Panc1 (cell line): Measurements from ENCODE around the gene APOA1. TPM values are rescaled to one million over a fixed set of nuclear protein-coding genes. Genes with fewer than 3 reads are reported as not detected.

Experiments used
- ATAC-seq: fragments of 200-7000 bp; cut with Tn5 transposase; 2 replicates; pipeline ENCODE4 v1.9.1; 2020; ENCODE audit warnings: mild to moderate bottlenecking, moderate library complexity
- BruUV-seq: library from RNA; stranded (reverse); fragments of 400-500 nt; replicated peaks from 2 replicates; lab custom pipeline; 2021; lab: Mats Ljungman, UMichigan
- CTCF ChIA-PET: fragments of 300-600 bp; sonication (Branson Sonifier 250); formaldehyde crosslinking; loops from one replicate; lab custom pipeline; 2022; ENCODE audit warnings: antibody characterized with exemption; lab: Charles Lee
- POLR2A ChIA-PET: fragments of 300-600 bp; sonication (Branson Sonifier 250); formaldehyde crosslinking; loops from one replicate; lab custom pipeline; 2022; ENCODE audit warnings: antibody characterized with exemption; lab: Charles Lee
- DNase-seq: peaks from one replicate; pipeline ENCODE4 v3.0.0-alpha.2; 2010; ENCODE audit warnings: low read depth, low spot score
- H3K27ac ChIP-seq: 2 replicates; pipeline ENCODE4 v1.5.1; 2011; ENCODE audit warnings: mild to moderate bottlenecking, low read length, inconsistent platforms
- H3K27me3 ChIP-seq: fragments of 200-500 bp; sonication (Bioruptor generic); 2 replicates; pipeline ENCODE4 v1.6.0; 2014; ENCODE audit warnings: low read length, inconsistent platforms; ENCODE audit not compliant: control insufficient read depth, insufficient read depth
- H3K36me3 ChIP-seq: fragments of 200-500 bp; sonication (Bioruptor generic); 2 replicates; pipeline ENCODE4 v1.5.1; 2014; ENCODE audit warnings: inconsistent platforms, mild to moderate bottlenecking, low read length, moderate library complexity; ENCODE audit not compliant: control insufficient read depth, insufficient read depth
- H3K4me1 ChIP-seq: 2 replicates; pipeline ENCODE4 v1.5.1; 2011; ENCODE audit warnings: inconsistent platforms, mild to moderate bottlenecking, low read length, moderate library complexity; ENCODE audit not compliant: control insufficient read depth, insufficient read depth
- H3K4me3 ChIP-seq, 2 experiments: 2 replicates each; pipeline ENCODE4 v1.5.1; 2011 to 2012; ENCODE audit warnings: low read depth in 2 of 2, low read length in 2 of 2, mild to moderate bottlenecking in 2 of 2, inconsistent platforms in 1 of 2, moderate library complexity in 1 of 2
- H3K9me3 ChIP-seq: fragments of 200-500 bp; sonication (Bioruptor generic); 2 replicates; pipeline ENCODE4 v1.5.1; 2014; ENCODE audit warnings: low read depth, mild to moderate bottlenecking, inconsistent platforms, low read length, moderate library complexity; ENCODE audit not compliant: control insufficient read depth, insufficient read depth
- POLR2AphosphoS5 ChIP-seq: IDR thresholded peaks from 2 replicates; pipeline ENCODE4 v1.6.1; 2012; ENCODE audit warnings: mild to moderate bottlenecking, low read depth, low read length, moderate library complexity
- SIN3A ChIP-seq: IDR thresholded peaks from 2 replicates; pipeline ENCODE4 v1.6.1; 2012; ENCODE audit warnings: low read depth, mild to moderate bottlenecking, low read length, moderate library complexity, borderline replicate concordance; ENCODE audit not compliant: insufficient read depth
- TCF7L2 ChIP-seq: IDR thresholded peaks from 2 replicates; pipeline ENCODE4 v1.6.1; 2011; ENCODE audit warnings: mild to moderate bottlenecking, low read depth, low read length, inconsistent platforms
- in situ Hi-C: cut with HindIII; loops from 2 replicates; pipeline ENCODE4 v1.10.0; 2016; ENCODE audit warnings: low sequenced_read_pairs, low pct_unique_long_range_greater_than_20kb
- intact Hi-C: fragments of 100-400 bp; cut with micrococcal nuclease; formaldehyde crosslinking; loops from one replicate; pipeline ENCODE4 v1.10.0; 2022; ENCODE audit not compliant: unreplicated experiment
- total RNA-seq: library from RNA; stranded (reverse); gene quantifications from one replicate; pipeline ENCODE4 v1.2.1, GENCODE V29; 2021; ENCODE audit not compliant: unreplicated experiment
- TF ChIP-seq, protein P1 (sequence below): fragments of 450-650 bp; IDR thresholded peaks from 2 replicates; pipeline ENCODE4 v1.5.1; 2017; ENCODE audit warnings: mild to moderate bottlenecking
- TF ChIP-seq, protein P2 (sequence below), 2 experiments: IDR thresholded peaks; 2 replicates each; pipeline ENCODE4 v1.6.1; 2011 to 2012; ENCODE audit warnings: low read depth in 2 of 2, control low read depth in 1 of 2, low read length in 1 of 2, mild to moderate bottlenecking in 1 of 2, moderate library complexity in 1 of 2; ENCODE audit not compliant: insufficient read depth in 1 of 2

The APOA1 gene
- total RNA-seq, 1 experiment from 2014 or later = 1.7 TPM

DNA sequence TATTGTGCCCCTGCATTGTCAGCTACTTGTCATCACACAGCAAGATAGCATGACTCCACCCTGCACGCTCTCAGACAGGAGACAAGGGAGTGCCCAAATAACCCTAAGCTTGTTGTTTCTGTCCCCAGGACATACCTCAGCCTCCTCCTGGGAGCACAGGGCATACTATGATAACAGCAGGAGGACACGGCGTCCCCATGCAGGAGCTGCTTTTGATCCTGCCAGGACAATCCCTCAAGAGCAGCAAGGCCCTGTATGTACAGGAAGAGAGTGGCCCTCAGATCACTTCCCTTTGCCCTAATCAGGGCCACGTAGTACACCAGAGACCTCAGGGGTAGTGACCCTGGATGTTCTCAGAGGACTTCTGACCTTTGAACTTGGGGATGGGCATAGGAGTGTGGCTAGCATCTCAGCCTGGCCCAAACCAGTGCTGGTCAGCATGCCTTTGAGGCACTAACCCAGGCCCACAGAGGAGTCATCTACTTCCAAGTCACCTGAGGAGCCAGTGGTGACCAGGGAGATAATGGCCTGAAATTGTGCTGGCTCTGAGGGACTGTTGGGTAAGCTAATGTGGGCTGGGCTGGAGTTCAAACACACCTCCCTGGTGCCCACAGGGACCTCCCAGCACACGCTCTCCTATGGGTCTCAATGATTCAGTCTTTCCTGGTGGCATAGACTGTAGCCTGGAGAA, 23.5 kb downstream of the APOA1 start:
- TF ChIP-seq, protein P1, sequence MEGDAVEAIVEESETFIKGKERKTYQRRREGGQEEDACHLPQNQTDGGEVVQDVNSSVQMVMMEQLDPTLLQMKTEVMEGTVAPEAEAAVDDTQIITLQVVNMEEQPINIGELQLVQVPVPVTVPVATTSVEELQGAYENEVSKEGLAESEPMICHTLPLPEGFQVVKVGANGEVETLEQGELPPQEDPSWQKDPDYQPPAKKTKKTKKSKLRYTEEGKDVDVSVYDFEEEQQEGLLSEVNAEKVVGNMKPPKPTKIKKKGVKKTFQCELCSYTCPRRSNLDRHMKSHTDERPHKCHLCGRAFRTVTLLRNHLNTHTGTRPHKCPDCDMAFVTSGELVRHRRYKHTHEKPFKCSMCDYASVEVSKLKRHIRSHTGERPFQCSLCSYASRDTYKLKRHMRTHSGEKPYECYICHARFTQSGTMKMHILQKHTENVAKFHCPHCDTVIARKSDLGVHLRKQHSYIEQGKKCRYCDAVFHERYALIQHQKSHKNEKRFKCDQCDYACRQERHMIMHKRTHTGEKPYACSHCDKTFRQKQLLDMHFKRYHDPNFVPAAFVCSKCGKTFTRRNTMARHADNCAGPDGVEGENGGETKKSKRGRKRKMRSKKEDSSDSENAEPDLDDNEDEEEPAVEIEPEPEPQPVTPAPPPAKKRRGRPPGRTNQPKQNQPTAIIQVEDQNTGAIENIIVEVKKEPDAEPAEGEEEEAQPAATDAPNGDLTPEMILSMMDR = no peak
- no peak for TF ChIP-seq TCF7L2
- no peak for TF ChIP-seq POLR2AphosphoS5
- no peak for TF ChIP-seq SIN3A
- TF ChIP-seq, protein P2, sequence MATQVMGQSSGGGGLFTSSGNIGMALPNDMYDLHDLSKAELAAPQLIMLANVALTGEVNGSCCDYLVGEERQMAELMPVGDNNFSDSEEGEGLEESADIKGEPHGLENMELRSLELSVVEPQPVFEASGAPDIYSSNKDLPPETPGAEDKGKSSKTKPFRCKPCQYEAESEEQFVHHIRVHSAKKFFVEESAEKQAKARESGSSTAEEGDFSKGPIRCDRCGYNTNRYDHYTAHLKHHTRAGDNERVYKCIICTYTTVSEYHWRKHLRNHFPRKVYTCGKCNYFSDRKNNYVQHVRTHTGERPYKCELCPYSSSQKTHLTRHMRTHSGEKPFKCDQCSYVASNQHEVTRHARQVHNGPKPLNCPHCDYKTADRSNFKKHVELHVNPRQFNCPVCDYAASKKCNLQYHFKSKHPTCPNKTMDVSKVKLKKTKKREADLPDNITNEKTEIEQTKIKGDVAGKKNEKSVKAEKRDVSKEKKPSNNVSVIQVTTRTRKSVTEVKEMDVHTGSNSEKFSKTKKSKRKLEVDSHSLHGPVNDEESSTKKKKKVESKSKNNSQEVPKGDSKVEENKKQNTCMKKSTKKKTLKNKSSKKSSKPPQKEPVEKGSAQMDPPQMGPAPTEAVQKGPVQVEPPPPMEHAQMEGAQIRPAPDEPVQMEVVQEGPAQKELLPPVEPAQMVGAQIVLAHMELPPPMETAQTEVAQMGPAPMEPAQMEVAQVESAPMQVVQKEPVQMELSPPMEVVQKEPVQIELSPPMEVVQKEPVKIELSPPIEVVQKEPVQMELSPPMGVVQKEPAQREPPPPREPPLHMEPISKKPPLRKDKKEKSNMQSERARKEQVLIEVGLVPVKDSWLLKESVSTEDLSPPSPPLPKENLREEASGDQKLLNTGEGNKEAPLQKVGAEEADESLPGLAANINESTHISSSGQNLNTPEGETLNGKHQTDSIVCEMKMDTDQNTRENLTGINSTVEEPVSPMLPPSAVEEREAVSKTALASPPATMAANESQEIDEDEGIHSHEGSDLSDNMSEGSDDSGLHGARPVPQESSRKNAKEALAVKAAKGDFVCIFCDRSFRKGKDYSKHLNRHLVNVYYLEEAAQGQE (IDR thresholded peaks at IDR 0.05; ENCODE audit: insufficient read depth in 1 of 2, low read depth in 2 of 2, low read length in 1 of 2) = no peak
- no peak overlapping the region for H3K4me3 ChIP-seq
- BruUV-seq = no TSS peak
- H3K36me3 ChIP-seq = no peaks in the 10 kb centered on the region
- no peak overlapping the region for H3K27ac ChIP-seq
- H3K9me3 ChIP-seq = no peaks in the 10 kb centered on the region
- POLR2A ChIA-PET = no interaction called here
- ATAC-seq (no peak), DNase-seq (no peak)
- in situ Hi-C loops (no loop called here), intact Hi-C loops (no loop called here)
- CTCF ChIA-PET = no interaction called here
- no peaks in the 10 kb centered on the region for H3K4me1 ChIP-seq
- no peaks in the 10 kb centered on the region for H3K27me3 ChIP-seq

DNA sequence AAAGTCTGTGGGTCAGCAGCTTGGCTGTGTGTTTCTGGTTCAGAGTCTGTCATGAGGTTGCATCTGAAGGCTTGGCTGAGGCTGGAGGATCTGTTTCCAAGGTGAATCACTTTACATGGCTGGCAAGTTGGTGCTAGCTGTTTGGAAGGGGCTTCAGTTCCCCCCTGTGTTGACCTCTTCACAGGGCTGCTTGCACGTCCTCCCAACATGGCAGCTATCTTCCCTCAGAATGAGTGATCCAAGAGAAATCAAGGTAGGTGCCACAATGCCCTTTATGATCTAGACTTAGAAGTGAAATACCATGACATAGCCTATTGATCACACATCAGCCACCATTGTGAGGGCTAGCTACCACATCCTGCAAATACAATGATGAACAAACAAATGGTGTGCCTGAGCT, 24.3 kb downstream of the APOA1 start:
- Histone ChIP-seq H3K4me1 (no peaks in the 10 kb centered on the region), H3K27ac (no peak overlapping the region), H3K36me3 (no peaks in the 10 kb centered on the region), H3K4me3 (no peak overlapping the region), H3K9me3 (no peaks in the 10 kb centered on the region), H3K27me3 (no peaks in the 10 kb centered on the region)
- CTCF ChIA-PET = no interaction called here
- in situ Hi-C loops (no loop called here), intact Hi-C loops (no loop called here)
- ATAC-seq (no peak), DNase-seq (no peak)
- TF ChIP-seq, protein P1 = no peak
- no peak for TF ChIP-seq POLR2AphosphoS5
- TF ChIP-seq, protein P2 (IDR thresholded peaks at IDR 0.05; ENCODE audit: insufficient read depth in 1 of 2, low read depth in 2 of 2, low read length in 1 of 2) = no peak
- TF ChIP-seq SIN3A = no peak
- TF ChIP-seq TCF7L2 = no peak
- BruUV-seq = no TSS peak
- POLR2A ChIA-PET = interaction anchor here (0.5 kb wide), 1 partner anchor 38 kb away, joined by 8 read pairs; no protein-coding TSS in a partner anchor
